Mesenteric fat pad (tissue), 1 donor: ENCODE measurements around the gene USB1. TPM values are rescaled to one million over a fixed set of nuclear protein-coding genes. Genes with fewer than 3 reads are reported as not detected.

Source experiments
- DNase-seq: peaks from one replicate; pipeline ENCODE4 v3.0.0-alpha.2; 2020; ENCODE audit warnings: low spot score
- total RNA-seq: library from RNA; stranded (reverse); fragmentation: NEBNext Ultra II Directional; extraction: Animal tissue kit (Norgen Biotek cat#: 25700); gene quantifications from one replicate; pipeline ENCODE4 v1.2.1, GENCODE V29; 2021
- donor health status: DM: yes; HTN: yes; CAD: no.

Gene USB1
- total RNA-seq, 1 donor from 2014 or later, result 40.8 TPM

- no peak for DNase-seq
Measured at GRCh38 chr16:58031016-58031800, 30.0 kb downstream of the USB1 start.

- DNase-seq, result no peak
Measured at GRCh38 chr16:58032710-58033293, 31.6 kb downstream of the USB1 start.

GRCh38 chr16:58034128-58034685 is 33.0 kb downstream of the USB1 start:
- DNase-seq, result no peak

- DNase-seq, result no peak
Measured at GRCh38 chr16:58034774-58035173, 33.6 kb downstream of the USB1 start.

GRCh38 chr16:58035356-58036170 is 34.4 kb downstream of the USB1 start:
- no peak for DNase-seq

DNA sequence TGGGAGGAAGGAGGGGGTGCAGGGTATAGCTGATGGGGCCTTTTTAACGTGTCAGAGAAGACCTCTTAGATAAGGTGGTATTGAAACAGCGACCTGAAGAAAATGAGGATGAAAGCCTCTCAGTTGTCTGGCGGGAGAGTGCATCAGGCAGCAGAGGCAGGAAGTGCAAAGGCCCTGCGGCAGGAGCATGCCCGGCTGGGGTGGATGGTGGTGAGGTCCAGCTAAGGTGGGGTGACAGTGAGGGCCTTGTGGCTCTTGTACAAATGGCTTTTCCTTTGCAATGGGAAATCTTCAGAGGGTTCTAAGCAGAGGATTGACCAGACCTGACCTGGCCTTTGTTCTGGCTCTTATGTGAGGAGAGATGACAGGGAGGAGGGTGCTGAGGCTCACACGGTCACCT is 35.7 kb downstream of the USB1 start:
- no peak for DNase-seq

- no peak for DNase-seq
Measured at GRCh38 chr16:58037365-58038057, 36.3 kb downstream of the USB1 start.

- DNase-seq, result no peak
Measured at GRCh38 chr16:58038219-58038641, 37.0 kb downstream of the USB1 start.

- DNase-seq, result no peak
Measured at GRCh38 chr16:58039829-58040495, 38.8 kb downstream of the USB1 start.

DNA sequence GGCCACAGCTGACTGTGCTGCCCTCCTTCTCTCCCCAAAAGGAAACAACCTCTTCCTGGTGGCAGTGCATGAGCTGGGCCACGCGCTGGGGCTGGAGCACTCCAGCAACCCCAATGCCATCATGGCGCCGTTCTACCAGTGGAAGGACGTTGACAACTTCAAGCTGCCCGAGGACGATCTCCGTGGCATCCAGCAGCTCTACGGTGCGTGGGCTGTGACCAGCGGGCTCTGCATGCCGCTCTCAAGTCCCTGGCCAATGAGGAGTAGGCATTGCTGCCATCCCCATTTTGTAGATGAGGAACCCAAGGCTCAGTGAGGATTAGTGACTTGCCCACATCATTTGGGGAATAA is 39.3 kb downstream of the USB1 start:
- no peak for DNase-seq

GRCh38 chr16:58040945-58041627 is 39.9 kb downstream of the USB1 start:
- no peak for DNase-seq

GRCh38 chr16:58041628-58041955 is 40.4 kb downstream of the USB1 start:
- DNase-seq, result no peak

DNA sequence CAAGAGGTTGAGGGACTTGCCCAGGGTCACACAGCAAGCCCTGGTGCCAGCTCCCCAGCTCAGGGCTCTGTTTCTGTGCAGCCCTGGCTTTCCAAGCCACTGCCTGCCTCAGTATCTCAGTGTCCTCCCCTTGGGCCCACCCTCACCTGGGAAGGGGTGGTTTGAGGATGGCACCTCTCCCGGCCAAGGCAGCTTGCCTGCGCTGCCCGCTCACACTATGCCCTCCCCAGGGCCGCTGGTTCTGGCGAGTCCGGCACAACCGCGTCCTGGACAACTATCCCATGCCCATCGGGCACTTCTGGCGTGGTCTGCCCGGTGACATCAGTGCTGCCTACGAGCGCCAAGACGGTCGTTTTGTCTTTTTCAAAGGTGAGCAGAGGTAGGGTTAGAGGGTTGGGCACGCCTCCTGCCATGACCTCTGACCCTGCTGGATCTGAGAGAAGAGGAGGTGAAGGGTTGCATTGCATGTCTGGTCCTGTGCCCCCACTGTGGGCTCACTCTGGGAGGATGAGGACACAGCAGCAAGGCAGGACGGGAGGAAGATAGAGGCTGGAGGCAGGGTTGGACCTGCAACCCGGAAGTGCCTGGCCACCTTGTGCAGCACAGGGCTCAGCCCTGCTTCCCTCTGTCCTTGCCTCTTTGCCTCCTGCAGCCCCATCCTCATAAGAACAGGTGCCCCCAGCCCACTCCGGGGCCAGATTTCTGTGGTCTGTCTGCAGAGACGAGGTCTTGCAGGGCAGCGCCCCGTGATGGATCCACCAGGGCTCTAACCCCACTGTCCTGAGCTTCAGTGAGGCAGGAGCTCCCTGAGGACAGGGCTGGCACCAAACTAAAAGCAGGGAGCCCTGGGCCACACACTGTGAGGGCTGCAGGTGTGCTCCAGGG is 41.0 kb downstream of the USB1 start:
- DNase-seq, result no peak

DNA sequence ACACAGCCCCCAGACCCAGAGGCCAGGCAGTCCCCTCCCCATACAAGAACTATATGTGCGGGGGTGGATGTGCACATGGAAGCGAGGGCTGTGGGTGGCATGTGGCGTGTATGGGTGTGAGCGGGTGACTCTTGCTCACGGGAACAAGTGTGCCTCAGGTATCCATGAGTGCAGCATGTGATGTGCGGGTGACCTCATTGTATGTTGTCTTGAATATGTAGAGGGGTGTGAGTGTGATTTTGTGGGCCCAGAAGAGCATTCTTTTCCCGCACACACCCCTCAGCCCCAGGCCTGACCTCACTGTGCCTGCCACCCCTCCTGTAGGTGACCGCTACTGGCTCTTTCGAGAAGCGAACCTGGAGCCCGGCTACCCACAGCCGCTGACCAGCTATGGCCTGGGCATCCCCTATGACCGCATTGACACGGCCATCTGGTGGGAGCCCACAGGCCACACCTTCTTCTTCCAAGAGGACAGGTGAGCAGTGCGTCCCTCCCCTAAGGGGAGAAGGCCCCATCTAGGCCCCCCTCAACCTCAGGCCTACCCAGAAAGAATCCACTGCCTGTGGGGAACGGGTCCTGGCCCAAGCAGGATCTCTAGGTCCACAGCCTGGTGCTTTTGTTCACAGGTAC is 41.8 kb downstream of the USB1 start:
- DNase-seq, result no peak

- no peak for DNase-seq
Measured at GRCh38 chr16:58043571-58044155, 42.5 kb downstream of the USB1 start.

- no peak for DNase-seq
Measured at GRCh38 chr16:58044266-58045019, 43.2 kb downstream of the USB1 start.

DNA sequence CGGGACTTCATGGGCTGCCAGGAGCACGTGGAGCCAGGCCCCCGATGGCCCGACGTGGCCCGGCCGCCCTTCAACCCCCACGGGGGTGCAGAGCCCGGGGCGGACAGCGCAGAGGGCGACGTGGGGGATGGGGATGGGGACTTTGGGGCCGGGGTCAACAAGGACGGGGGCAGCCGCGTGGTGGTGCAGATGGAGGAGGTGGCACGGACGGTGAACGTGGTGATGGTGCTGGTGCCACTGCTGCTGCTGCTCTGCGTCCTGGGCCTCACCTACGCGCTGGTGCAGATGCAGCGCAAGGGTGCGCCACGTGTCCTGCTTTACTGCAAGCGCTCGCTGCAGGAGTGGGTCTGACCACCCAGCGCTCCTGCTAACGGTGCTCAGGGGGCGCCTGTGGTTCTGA is 43.9 kb downstream of the USB1 start:
- no peak for DNase-seq
